Measurements from ENCODE around the gene GREB1L. TPM values are rescaled to one million over a fixed set of nuclear protein-coding genes. Genes with fewer than 3 reads are reported as not detected.

Gene GREB1L
- total RNA-seq, 2 experiments from 2014 or later: not detected

DNA sequence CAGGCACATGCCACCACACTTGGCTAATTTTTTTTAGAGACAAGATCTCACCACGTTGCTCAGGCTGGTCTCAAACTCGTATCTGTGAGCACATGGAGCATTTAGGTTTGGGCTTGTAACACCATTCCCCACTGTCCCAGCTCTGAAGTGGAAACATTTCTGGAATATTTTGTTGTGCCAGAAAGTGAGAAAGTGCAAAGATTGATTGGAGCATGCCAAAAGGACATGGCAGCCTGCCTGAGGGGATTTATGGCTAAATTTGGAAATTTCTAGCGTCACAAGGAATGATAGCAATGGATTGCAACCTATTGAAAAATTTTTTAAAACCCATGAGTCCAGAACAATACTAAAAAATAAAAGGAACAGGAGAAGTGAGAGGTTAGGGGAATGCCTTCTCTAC lies 221.7 kb downstream of the GREB1L start:
- Histone ChIP-seq H3K4me2 (ENCODE audit: low read length) (no peak overlapping the region), H3K9me3 (ENCODE audit: low read length) (no peaks in the 10 kb centered on the region), H3K79me2 (ENCODE audit: insufficient read depth, low read depth, low read length) (no peaks in the 10 kb centered on the region), H3K27ac (ENCODE audit: low read depth, low read length, poor library complexity, severe bottlenecking) (no peak overlapping the region), H3K36me3 (ENCODE audit: insufficient read depth, low read length) (no peaks in the 10 kb centered on the region), H3K4me1 (ENCODE audit: insufficient read depth, low read length, poor library complexity, severe bottlenecking) (no peaks in the 10 kb centered on the region), H3K9me2 (ENCODE audit: insufficient read depth, low read length) (no peaks in the 10 kb centered on the region), H2AFZ (ENCODE audit: low read length) (no peak overlapping the region), H3K4me3 (ENCODE audit: low read depth, low read length, poor library complexity, severe bottlenecking) (no peak overlapping the region), H4K20me1 (ENCODE audit: insufficient read depth, low read length) (no peaks in the 10 kb centered on the region)
- BruUV-seq (replicated peaks): no TSS peak
- TF ChIP-seq, protein P1, sequence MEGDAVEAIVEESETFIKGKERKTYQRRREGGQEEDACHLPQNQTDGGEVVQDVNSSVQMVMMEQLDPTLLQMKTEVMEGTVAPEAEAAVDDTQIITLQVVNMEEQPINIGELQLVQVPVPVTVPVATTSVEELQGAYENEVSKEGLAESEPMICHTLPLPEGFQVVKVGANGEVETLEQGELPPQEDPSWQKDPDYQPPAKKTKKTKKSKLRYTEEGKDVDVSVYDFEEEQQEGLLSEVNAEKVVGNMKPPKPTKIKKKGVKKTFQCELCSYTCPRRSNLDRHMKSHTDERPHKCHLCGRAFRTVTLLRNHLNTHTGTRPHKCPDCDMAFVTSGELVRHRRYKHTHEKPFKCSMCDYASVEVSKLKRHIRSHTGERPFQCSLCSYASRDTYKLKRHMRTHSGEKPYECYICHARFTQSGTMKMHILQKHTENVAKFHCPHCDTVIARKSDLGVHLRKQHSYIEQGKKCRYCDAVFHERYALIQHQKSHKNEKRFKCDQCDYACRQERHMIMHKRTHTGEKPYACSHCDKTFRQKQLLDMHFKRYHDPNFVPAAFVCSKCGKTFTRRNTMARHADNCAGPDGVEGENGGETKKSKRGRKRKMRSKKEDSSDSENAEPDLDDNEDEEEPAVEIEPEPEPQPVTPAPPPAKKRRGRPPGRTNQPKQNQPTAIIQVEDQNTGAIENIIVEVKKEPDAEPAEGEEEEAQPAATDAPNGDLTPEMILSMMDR (conservative IDR thresholded peaks at IDR 0.05; ENCODE audit: low read length): no peak
- no peak for TF ChIP-seq EZH2phosphoT487 (IDR thresholded peaks at IDR 0.05; ENCODE audit: borderline replicate concordance, low read depth, low read length)
- CTCF ChIA-PET (ENCODE audit: unreplicated experiment): no interaction called here
- POLR2A ChIA-PET: no interaction called here
- intact Hi-C loops (cut with micrococcal nuclease; ENCODE audit: unreplicated experiment): loop anchor here (10.0 kb wide), 2 partner anchors 239 to 411 kb away; no protein-coding TSS in a partner anchor
- DNase-seq (ENCODE audit: low spot score): no peak

DNA sequence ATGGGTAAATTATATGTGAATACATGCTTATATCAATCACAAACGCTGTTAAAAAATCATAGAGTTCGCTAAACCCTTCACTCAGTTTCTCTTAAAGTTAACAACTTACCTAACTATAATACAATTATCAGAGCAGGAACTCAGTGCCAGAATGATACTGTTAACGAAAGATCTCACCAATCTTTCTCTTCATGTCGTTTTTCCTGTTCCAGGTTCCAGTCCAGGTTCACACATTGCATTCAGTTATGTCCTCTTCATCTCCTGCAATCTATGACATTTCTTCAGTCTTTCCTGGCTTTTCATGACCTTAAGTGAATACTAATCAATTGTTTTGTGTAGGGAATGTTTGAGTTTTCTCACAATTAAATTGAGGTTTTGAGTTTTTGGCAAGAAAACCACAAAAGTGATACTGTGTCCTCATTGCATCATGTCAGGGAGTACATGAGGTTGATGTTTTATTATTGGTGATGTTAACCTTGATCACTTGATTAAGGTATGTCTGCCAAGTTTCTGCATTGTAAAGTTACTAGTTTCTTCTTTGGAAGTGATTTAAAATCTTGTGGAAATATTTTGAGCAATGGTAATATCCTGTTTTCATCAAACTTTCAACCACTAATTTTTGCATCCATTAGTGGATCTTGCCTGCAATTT lies 226.6 kb downstream of the GREB1L start:
- POLR2A ChIA-PET: no interaction called here
- Histone ChIP-seq H3K79me2 (ENCODE audit: insufficient read depth, low read depth, low read length) (no peaks in the 10 kb centered on the region), H3K4me1 (ENCODE audit: insufficient read depth, low read length, poor library complexity, severe bottlenecking) (no peaks in the 10 kb centered on the region), H3K4me3 (ENCODE audit: low read depth, low read length, poor library complexity, severe bottlenecking) (no peak overlapping the region), H3K9me2 (ENCODE audit: insufficient read depth, low read length) (no peaks in the 10 kb centered on the region), H4K20me1 (ENCODE audit: insufficient read depth, low read length) (no peaks in the 10 kb centered on the region), H3K4me2 (ENCODE audit: low read length) (no peak overlapping the region), H3K27ac (ENCODE audit: low read depth, low read length, poor library complexity, severe bottlenecking) (no peak overlapping the region), H2AFZ (ENCODE audit: low read length) (no peak overlapping the region), H3K9me3 (ENCODE audit: low read length) (no peaks in the 10 kb centered on the region), H3K36me3 (ENCODE audit: insufficient read depth, low read length) (no peaks in the 10 kb centered on the region)
- intact Hi-C loops (cut with micrococcal nuclease; ENCODE audit: unreplicated experiment): loop anchor here (10.0 kb wide), 2 partner anchors 244 to 406 kb away; no protein-coding TSS in a partner anchor
- CTCF ChIA-PET (ENCODE audit: unreplicated experiment): no interaction called here
- no peak for TF ChIP-seq EZH2phosphoT487 (IDR thresholded peaks at IDR 0.05; ENCODE audit: borderline replicate concordance, low read depth, low read length)
- TF ChIP-seq, protein P1 (conservative IDR thresholded peaks at IDR 0.05; ENCODE audit: low read length): no peak
- BruUV-seq (replicated peaks): no TSS peak
- no peak for DNase-seq (ENCODE audit: low spot score)

DNA sequence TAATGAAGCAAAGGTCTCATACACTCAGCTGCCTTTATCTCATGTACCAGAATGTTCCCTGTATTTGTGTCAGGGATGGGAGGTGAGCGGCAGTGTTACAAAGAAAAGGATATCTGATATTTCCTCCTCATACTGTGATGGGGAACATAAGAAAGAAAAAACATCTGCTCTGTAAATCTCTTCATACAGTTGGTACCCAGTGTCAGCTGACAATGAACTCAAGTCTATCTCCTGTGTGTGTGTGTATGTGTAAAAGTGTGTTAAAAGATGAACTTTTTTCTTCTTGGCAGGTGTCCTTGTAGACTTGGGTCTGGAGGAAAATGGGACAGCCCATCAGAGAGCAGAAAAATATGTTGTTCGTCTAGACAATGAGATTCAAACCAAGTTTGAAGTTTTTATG lies 230.7 kb downstream of the GREB1L start:
- ChIA-PET CTCF (ENCODE audit: unreplicated experiment) (no interaction called here), POLR2A (no interaction called here)
- no TSS peak for BruUV-seq (replicated peaks)

More for the DNA sequence above, 230.7 kb downstream of the GREB1L start:
- H2AFZ ChIP-seq (ENCODE audit: low read length): no peak overlapping the region
- H3K36me3 ChIP-seq (ENCODE audit: insufficient read depth, low read length): no peaks in the 10 kb centered on the region
- intact Hi-C loops (cut with micrococcal nuclease; ENCODE audit: unreplicated experiment): no loop called here
- H4K20me1 ChIP-seq (ENCODE audit: insufficient read depth, low read length): no peaks in the 10 kb centered on the region
- no peaks in the 10 kb centered on the region for H3K9me2 ChIP-seq (ENCODE audit: insufficient read depth, low read length)
- H3K9me3 ChIP-seq (ENCODE audit: low read length): no peaks in the 10 kb centered on the region
- no peaks in the 10 kb centered on the region for H3K4me1 ChIP-seq (ENCODE audit: insufficient read depth, low read length, poor library complexity, severe bottlenecking)
- no peak overlapping the region for H3K4me3 ChIP-seq (ENCODE audit: low read depth, low read length, poor library complexity, severe bottlenecking)
- H3K4me2 ChIP-seq (ENCODE audit: low read length): no peak overlapping the region
- TF ChIP-seq, protein P1 (conservative IDR thresholded peaks at IDR 0.05; ENCODE audit: low read length): no peak
- no peak for TF ChIP-seq EZH2phosphoT487 (IDR thresholded peaks at IDR 0.05; ENCODE audit: borderline replicate concordance, low read depth, low read length)
- no peak for DNase-seq (ENCODE audit: low spot score)
- H3K79me2 ChIP-seq (ENCODE audit: insufficient read depth, low read depth, low read length): no peaks in the 10 kb centered on the region
- H3K27ac ChIP-seq (ENCODE audit: low read depth, low read length, poor library complexity, severe bottlenecking): no peak overlapping the region
